ENCODE measurements around the gene TLR9.
A peak's percentile ranks its signal among the peaks of the same experiment; 100 is the strongest.

DNA sequence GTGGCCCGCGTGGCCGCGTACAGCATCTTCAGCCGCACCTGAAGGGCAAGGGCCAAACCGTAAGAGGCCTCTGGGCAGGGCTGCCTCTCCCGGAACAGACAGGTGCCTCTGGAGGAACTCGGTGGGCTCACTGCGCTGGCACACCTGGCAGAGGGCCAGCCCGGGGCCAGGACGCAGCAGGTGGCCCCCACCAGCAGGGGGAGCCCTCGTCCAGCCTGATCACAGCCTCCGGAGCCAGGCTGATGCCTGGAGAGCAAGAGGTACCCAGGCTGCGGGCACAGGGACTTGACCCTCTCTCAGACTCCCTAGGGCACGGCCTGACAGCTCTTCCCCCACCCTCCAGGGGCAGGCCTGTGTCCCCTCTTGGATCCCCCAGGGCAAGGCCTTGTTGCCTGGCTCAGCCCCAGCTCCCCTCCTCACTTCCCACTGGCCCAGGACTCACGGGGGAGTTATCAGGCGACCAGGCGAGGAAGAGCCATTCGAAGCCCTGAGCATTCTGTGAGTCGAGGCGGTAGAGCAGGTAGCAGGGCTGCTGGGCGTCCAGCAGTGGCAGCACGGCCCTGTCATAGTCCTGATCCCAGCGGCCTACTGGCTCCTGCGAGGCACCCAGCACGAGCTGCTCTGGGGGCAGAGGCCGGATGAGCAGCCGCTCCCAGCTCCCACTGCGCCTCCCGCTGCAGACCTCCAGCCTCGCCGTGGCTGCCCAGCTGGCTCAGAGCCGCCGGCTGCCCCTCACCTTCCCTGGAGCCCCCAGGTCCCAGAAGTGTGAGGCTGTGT lies 6.2 kb upstream of the TLR9 start:
- TF ChIP-seq, protein P1, sequence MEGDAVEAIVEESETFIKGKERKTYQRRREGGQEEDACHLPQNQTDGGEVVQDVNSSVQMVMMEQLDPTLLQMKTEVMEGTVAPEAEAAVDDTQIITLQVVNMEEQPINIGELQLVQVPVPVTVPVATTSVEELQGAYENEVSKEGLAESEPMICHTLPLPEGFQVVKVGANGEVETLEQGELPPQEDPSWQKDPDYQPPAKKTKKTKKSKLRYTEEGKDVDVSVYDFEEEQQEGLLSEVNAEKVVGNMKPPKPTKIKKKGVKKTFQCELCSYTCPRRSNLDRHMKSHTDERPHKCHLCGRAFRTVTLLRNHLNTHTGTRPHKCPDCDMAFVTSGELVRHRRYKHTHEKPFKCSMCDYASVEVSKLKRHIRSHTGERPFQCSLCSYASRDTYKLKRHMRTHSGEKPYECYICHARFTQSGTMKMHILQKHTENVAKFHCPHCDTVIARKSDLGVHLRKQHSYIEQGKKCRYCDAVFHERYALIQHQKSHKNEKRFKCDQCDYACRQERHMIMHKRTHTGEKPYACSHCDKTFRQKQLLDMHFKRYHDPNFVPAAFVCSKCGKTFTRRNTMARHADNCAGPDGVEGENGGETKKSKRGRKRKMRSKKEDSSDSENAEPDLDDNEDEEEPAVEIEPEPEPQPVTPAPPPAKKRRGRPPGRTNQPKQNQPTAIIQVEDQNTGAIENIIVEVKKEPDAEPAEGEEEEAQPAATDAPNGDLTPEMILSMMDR (conservative IDR thresholded peaks at IDR 0.05 in 1 of 2, IDR thresholded peaks at IDR 0.05 in 1 of 2; ENCODE audit: extremely low read depth in 1 of 2, insufficient read depth in 1 of 2, low read depth in 1 of 2, low read length in 2 of 2): peak; percentile 88 to 98
- TF ChIP-seq EZH2 (IDR thresholded peaks at IDR 0.05; ENCODE audit: borderline replicate concordance, low read length): no peak

Data from mammary epithelial cell (primary cell).